GM12878 (cell line): Measurements from ENCODE around the gene MACROD2. TPM values are rescaled to one million over a fixed set of nuclear protein-coding genes. Genes with fewer than 3 reads are reported as not detected.

Source experiments
- ATAC-seq: fragments of 200-7000 bp; cut with Tn5 transposase; 3 replicates; pipeline ENCODE4 v1.9.1; 2020; ENCODE audit warnings: mild to moderate bottlenecking, moderate library complexity
- BruUV-seq: library from RNA; stranded (reverse); fragments of 400-500 nt; replicated peaks from 2 replicates; lab custom pipeline; 2021; lab: Mats Ljungman, UMichigan
- CTCF ChIA-PET: fragments of 300-600 bp; sonication (Branson Sonifier 250); formaldehyde crosslinking; extraction: SDS; loops from one replicate; lab custom pipeline; 2021; ENCODE audit warnings: inconsistent platforms; lab: Yijun Ruan, JAX
- POLR2A ChIA-PET: fragments of 350-600 bp; formaldehyde crosslinking; extraction: SDS; loops from one replicate; lab custom pipeline; 2021; ENCODE audit warnings: inconsistent platforms; lab: Charles Lee
- RAD21 ChIA-PET: fragments of 300-600 bp; sonication (Branson Sonifier 250); formaldehyde crosslinking; loops from one replicate; lab custom pipeline; 2023; ENCODE audit warnings: antibody characterized with exemption; ENCODE audit not compliant: unreplicated experiment; lab: Charles Lee
- SMC1A ChIA-PET: fragments of 300-600 bp; sonication (Branson Sonifier 250); formaldehyde crosslinking; loops from one replicate; lab custom pipeline; 2023; ENCODE audit not compliant: unreplicated experiment, uncharacterized antibody; lab: Charles Lee
- DNase-seq: peaks from one replicate; pipeline ENCODE4 v3.0.0-alpha.2; 2011; ENCODE audit warnings: low read depth, low spot score
- FAIRE-seq: peaks from 3 replicates; lab custom pipeline; 2011; peaks lifted over from hg19 to GRCh38; lab: Jason Lieb, UNC
- H2AFZ ChIP-seq: 2 replicates; pipeline ENCODE4 v1.6.0; 2011; ENCODE audit warnings: low read depth, low read length, control low read depth; ENCODE audit not compliant: control insufficient read depth
- H3K27ac ChIP-seq: 2 replicates; pipeline ENCODE4 v1.5.1; 2011; ENCODE audit warnings: control low read depth; ENCODE audit not compliant: control insufficient read depth, insufficient read depth
- H3K27me3 ChIP-seq, 2 experiments: replicated peaks in 1 of 2; 2 replicates each; pipeline versions ENCODE4 v1.6.0 to v1.6.1; 2011; ENCODE audit warnings: low read length in 1 of 2; ENCODE audit not compliant: control insufficient read depth in 2 of 2, insufficient read depth in 2 of 2
- H3K36me3 ChIP-seq, 2 experiments: 2 replicates each; pipeline ENCODE4 v1.5.1; 2011; ENCODE audit warnings: low read length in 1 of 2; ENCODE audit not compliant: control insufficient read depth in 2 of 2, insufficient read depth in 2 of 2
- H3K4me1 ChIP-seq: 2 replicates; pipeline ENCODE4 v1.6.1; 2011; ENCODE audit warnings: mild to moderate bottlenecking, low read length, moderate library complexity, mixed read lengths; ENCODE audit not compliant: control insufficient read depth, insufficient read depth
- H3K4me2 ChIP-seq: 2 replicates; pipeline ENCODE4 v1.6.0; 2011; ENCODE audit warnings: control low read depth; ENCODE audit not compliant: control insufficient read depth, insufficient read depth
- H3K4me3 ChIP-seq: fragments of 200-600 bp; sonication (generic); 2 replicates; pipeline ENCODE4 v1.5.1; 2016
- H3K79me2 ChIP-seq: 2 replicates; pipeline ENCODE4 v1.6.0; 2011; ENCODE audit warnings: low read length; ENCODE audit not compliant: control insufficient read depth, insufficient read depth
- H3K9ac ChIP-seq: 2 replicates; pipeline ENCODE4 v1.8.0; 2011; ENCODE audit warnings: low read length, control low read depth, mixed read lengths; ENCODE audit not compliant: control insufficient read depth, insufficient read depth
- H3K9me3 ChIP-seq: replicated peaks from 3 replicates; pipeline ENCODE4 v1.5.1; 2011; ENCODE audit warnings: mild to moderate bottlenecking, low read length; ENCODE audit not compliant: control insufficient read depth, insufficient read depth
- H4K20me1 ChIP-seq: 2 replicates; pipeline ENCODE4 v1.6.0; 2011; ENCODE audit not compliant: control insufficient read depth, insufficient read depth
- ATF2 ChIP-seq: IDR thresholded peaks from 2 replicates; pipeline ENCODE4 v1.6.1; 2012; ENCODE audit warnings: low read length, inconsistent platforms
- CBFB ChIP-seq: IDR thresholded peaks from 2 replicates; pipeline ENCODE4 v1.6.1; 2016; ENCODE audit warnings: antibody characterized with exemption, low read depth
- CBX3 ChIP-seq: fragments of 200-600 bp; sonication (generic); IDR thresholded peaks from 2 replicates; pipeline ENCODE4 v1.6.1; 2016; ENCODE audit warnings: low read depth, borderline replicate concordance
- DPF2 ChIP-seq: fragments of 450-650 bp; IDR thresholded peaks from 2 replicates; pipeline ENCODE4 v1.6.1; 2017; ENCODE audit warnings: mild to moderate bottlenecking
- ESRRA ChIP-seq: IDR thresholded peaks from 2 replicates; pipeline ENCODE4 v1.6.1; 2012; ENCODE audit warnings: mild to moderate bottlenecking, low read length, improper control_type of control experiment
- EZH2 ChIP-seq: IDR thresholded peaks from 2 replicates; pipeline ENCODE4 v1.6.1; 2012; ENCODE audit warnings: low read depth, mild to moderate bottlenecking, control low read depth, inconsistent platforms, low read length, borderline replicate concordance; ENCODE audit not compliant: control insufficient read depth
- IKZF1 ChIP-seq: fragments of 450-650 bp; conservative IDR thresholded peaks from 2 replicates; pipeline ENCODE4 v1.6.1; 2017; ENCODE audit warnings: antibody characterized with exemption, mild to moderate bottlenecking
- IRF4 ChIP-seq: IDR thresholded peaks from 2 replicates; pipeline ENCODE4 v1.6.1; 2011; ENCODE audit warnings: low read depth, low read length
- JUNB ChIP-seq: IDR thresholded peaks from 2 replicates; pipeline ENCODE4 v1.6.1; 2016; ENCODE audit warnings: antibody characterized with exemption, mild to moderate bottlenecking
- KAT2A ChIP-seq: conservative IDR thresholded peaks from 2 replicates; pipeline ENCODE4 v1.6.1; 2011; ENCODE audit warnings: low read depth, low read length; ENCODE audit not compliant: control insufficient read depth
- NR2F1 ChIP-seq: fragments of 450-650 bp; conservative IDR thresholded peaks from 2 replicates; pipeline ENCODE4 v1.6.1; 2017; ENCODE audit warnings: mild to moderate bottlenecking
- RAD21 ChIP-seq: IDR thresholded peaks from 2 replicates; pipeline ENCODE4 v1.6.1; 2011; ENCODE audit warnings: mild to moderate bottlenecking, low read depth, low read length, moderate library complexity; ENCODE audit not compliant: insufficient read depth
- RBBP5 ChIP-seq: fragments of 200-600 bp; sonication (generic); conservative IDR thresholded peaks from 2 replicates; pipeline ENCODE4 v1.6.1; 2016
- SIX5 ChIP-seq: IDR thresholded peaks from 2 replicates; pipeline ENCODE4 v1.6.1; 2011; ENCODE audit warnings: mild to moderate bottlenecking, low read depth, low read length, moderate library complexity; ENCODE audit not compliant: severe bottlenecking
- SMARCA5 ChIP-seq: fragments of 450-650 bp; IDR thresholded peaks from 2 replicates; pipeline ENCODE4 v1.6.1; 2017; ENCODE audit warnings: mild to moderate bottlenecking
- SREBF2 ChIP-seq: IDR thresholded peaks from 2 replicates; pipeline ENCODE4 v1.6.1; 2012; ENCODE audit warnings: mild to moderate bottlenecking, low read length
- SRF ChIP-seq, 2 experiments: IDR thresholded peaks; 2 replicates each; pipeline ENCODE4 v1.6.1; 2011; ENCODE audit warnings: low read depth in 2 of 2, low read length in 2 of 2, mild to moderate bottlenecking in 1 of 2, moderate library complexity in 1 of 2
- YY1 ChIP-seq: IDR thresholded peaks from 2 replicates; pipeline ENCODE4 v1.6.1; 2011; ENCODE audit warnings: low read depth, mild to moderate bottlenecking, low read length
- WGBS: methylation state at CpG from one replicate; pipeline ENCODE4 v1.1.6; 2016; ENCODE audit warnings: low lambda C conversion rate; ENCODE audit not compliant: insufficient replicate concordance, insufficient coverage; ENCODE audit errors: missing lambda C conversion rate; 5-methylcytosine and 5-hydroxymethylcytosine counted together
- in situ Hi-C: fragments of 300-500 bp; cut with MboI; formaldehyde crosslinking; loops from 9 replicates; pipeline ENCODE4 v1.14.3; 2018; ENCODE audit warnings: mixed read lengths
- intact Hi-C: fragments of 100-400 bp; cut with micrococcal nuclease; formaldehyde crosslinking; loops from one replicate; pipeline ENCODE4 v1.14.2; 2022; ENCODE audit not compliant: unreplicated experiment
- polyA plus RNA-seq, 11 experiments: library from polyadenylated mRNA; depleted of rRNA in 4 of 11; unstranded in 6 of 11; stranded (reverse) in 5 of 11; fragments of >200 nt; fragmentation: Nextera tagmentation in 4 of 11; fragmentation: Illumina TruSeq in 1 of 11; extraction: Ambion mirVana in 4 of 11; extraction: Trizol in 1 of 11; gene quantifications; 1 replicate in 1 of 11; 2 replicates in 10 of 11; pipeline versions ENCODE4 v1.2.1 to v1.2.3, GENCODE V29; 2011 to 2016; ENCODE audit warnings: inconsistent platforms in 2 of 11, missing spikeins in 2 of 11, low read depth in 1 of 11
- total RNA-seq, 4 experiments: library from RNA; depleted of rRNA in 3 of 4; stranded (reverse); fragments of >200 nt in 3 of 4; fragmentation: Illumina TruSeq in 1 of 4; extraction: Trizol in 1 of 4; gene quantifications; 2 replicates each; pipeline versions ENCODE4 v1.2.1 to v1.2.3, GENCODE V29; 2013 to 2021

MACROD2 gene
- total and polyA plus RNA-seq, 10 of the 15 experiments (the other 5 are each of a cell fraction or from before 2014, with no cell fraction given), result 1.1 to 21.5 (median 2.2) TPM

DNA sequence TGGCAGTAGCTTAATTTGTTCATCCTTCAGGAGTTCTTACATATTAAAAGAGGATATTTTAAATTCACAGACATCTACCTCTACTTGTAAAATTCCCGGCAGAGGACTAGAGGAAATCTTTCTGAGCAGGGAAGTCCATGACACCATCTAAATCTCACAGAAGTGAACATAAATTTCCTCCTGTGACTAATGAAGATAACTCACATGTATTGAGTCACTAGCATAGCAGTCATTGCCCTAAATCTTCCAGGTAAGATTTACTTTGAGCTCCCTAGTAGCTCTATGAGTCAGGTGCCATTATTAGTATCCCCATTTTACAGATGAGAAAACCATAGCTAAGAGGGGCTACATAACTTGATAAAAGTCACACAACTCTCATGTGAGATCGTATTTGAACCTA is 1400.7 kb downstream of the MACROD2 start:
- ATAC-seq (no peak), DNase-seq (no peak), FAIRE-seq (no peak)
- ChIA-PET CTCF (no interaction called here), SMC1A (interaction anchor here (0.7 kb wide), 1 partner anchor 11 kb away, joined by 3 read pairs; no protein-coding TSS in a partner anchor), RAD21 (no interaction called here), POLR2A (no interaction called here)
- H3K9me3 ChIP-seq, result no peaks in the 10 kb centered on the region
- H3K27ac ChIP-seq, result no peak overlapping the region
- H3K79me2 ChIP-seq, result no peaks in the 10 kb centered on the region
- H3K9ac ChIP-seq, result no peak overlapping the region
- no peak overlapping the region for H2AFZ ChIP-seq
- WGBS, result 92% methylated on average over 2 of the region's 2 CpGs
- no peaks in the 10 kb centered on the region for H4K20me1 ChIP-seq
- no peak overlapping the region for H3K4me3 ChIP-seq
- H3K27me3 ChIP-seq, result no peaks in the 10 kb centered on the region; a peak in 1 of 4 replicates
- TF ChIP-seq SRF (IDR thresholded peaks at IDR 0.05; ENCODE audit: low read depth in 2 of 2, low read length in 2 of 2), result no peak
- no peak for TF ChIP-seq EZH2
- no peak for TF ChIP-seq RAD21
- no peak for TF ChIP-seq CBFB
- no peak for TF ChIP-seq CBX3
- intact Hi-C loops, result no loop called here
- in situ Hi-C loops, result no loop called here
- H3K4me1 ChIP-seq, result no peaks in the 10 kb centered on the region
- no peak overlapping the region for H3K4me2 ChIP-seq
- no TSS peak for BruUV-seq
- no peaks in the 10 kb centered on the region for H3K36me3 ChIP-seq

DNA sequence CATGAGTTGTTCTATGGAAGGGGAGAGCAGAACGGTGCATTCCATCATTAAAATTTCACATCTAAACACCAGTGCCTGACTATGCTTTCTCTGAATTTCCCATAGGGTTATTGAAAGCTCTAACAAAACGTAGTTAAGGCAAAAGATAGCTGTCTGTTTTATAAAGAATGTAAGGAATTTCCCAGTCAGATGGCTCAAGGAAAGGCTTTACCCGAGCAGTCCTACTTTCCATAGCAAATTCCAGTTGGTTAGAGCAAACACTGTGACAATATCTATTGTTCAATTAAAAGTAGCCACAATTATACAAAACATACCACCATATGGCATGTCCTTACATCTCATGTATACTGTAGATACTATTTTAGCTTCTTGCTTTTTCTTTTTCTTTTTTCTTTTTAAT is 1401.6 kb downstream of the MACROD2 start:
- ChIA-PET POLR2A (no interaction called here), RAD21 (no interaction called here), CTCF (no interaction called here), SMC1A (interaction anchor here (0.8 kb wide), 1 partner anchor 10 kb away, joined by 4 read pairs; no protein-coding TSS in a partner anchor)
- H3K9me3 ChIP-seq, result no peaks in the 10 kb centered on the region
- no peak overlapping the region for H3K4me3 ChIP-seq
- 59% methylated on average over 3 of the region's 3 CpGs for WGBS
- no peak overlapping the region for H3K4me2 ChIP-seq
- H3K27me3 ChIP-seq, result no peaks in the 10 kb centered on the region
- H3K79me2 ChIP-seq, result no peaks in the 10 kb centered on the region
- ATAC-seq (no peak), DNase-seq (no peak), FAIRE-seq (no peak)
- in situ Hi-C loops, result no loop called here
- no peaks in the 10 kb centered on the region for H3K4me1 ChIP-seq
- no peak overlapping the region for H3K9ac ChIP-seq
- no TSS peak for BruUV-seq
- no peaks in the 10 kb centered on the region for H4K20me1 ChIP-seq
- no peak overlapping the region for H3K27ac ChIP-seq
- H2AFZ ChIP-seq, result no peak overlapping the region
- intact Hi-C loops, result no loop called here
- no peaks in the 10 kb centered on the region for H3K36me3 ChIP-seq
- TF ChIP-seq ESRRA (no peak), IKZF1 (no peak), YY1 (no peak), SREBF2 (no peak), RBBP5 (no peak), NR2F1 (no peak), SMARCA5 (no peak), SIX5 (no peak), ATF2 (no peak), JUNB (no peak), DPF2 (no peak), IRF4 (no peak), KAT2A (no peak)
